NCI-H226 (cell line): ENCODE measurements around the gene NLRP7.
"Not testable (repeated sequence)": the region's sequence is repeated elsewhere in the genome, so short reads cannot be mapped to it uniquely, and the experiment has no call there.

Experiments used
- DNase-seq: peaks from one replicate; pipeline ENCODE4 v3.0.0-alpha.2; 2015

NLRP7 gene

DNA sequence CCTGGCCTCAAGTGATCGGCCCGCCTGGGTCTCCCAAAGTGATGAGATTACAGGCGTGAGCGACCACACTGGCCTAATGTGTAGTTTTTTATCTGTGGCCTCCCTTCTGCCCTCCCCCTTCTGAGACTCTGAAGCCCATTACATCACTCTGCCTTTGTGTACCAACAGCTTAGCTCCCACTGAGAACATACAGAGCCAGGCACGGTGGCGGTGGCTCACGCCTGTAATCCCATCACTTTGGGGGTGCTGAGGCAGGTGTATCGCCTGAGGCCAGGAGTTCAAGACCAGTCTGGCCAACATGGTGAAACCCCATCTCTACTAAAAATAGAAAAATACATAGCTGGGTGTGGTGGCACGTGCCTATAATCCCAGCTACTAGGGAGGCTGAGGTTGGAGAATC, 28.8 kb downstream of the NLRP7 start:
- DNase-seq: no peak

DNA sequence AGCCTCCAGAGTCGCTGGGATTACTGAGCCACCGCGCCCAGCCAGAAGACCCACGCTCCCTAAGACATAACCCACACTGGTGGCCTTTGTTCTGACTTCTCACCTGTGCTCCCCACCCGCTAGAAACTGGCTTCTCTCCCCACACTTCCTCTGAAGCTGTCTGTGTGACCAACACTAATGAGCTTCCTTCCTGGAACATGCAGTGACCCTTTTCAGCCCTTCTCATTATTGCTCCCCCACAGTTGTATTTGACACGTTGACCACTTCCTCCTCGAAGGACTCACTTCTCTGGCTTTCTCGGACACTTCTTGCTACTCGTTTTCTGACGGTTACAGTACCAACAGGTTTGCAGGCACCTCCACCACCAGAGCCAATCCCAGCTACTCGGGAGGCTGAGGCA, 30.5 kb downstream of the NLRP7 start:
- no peak for DNase-seq

DNA sequence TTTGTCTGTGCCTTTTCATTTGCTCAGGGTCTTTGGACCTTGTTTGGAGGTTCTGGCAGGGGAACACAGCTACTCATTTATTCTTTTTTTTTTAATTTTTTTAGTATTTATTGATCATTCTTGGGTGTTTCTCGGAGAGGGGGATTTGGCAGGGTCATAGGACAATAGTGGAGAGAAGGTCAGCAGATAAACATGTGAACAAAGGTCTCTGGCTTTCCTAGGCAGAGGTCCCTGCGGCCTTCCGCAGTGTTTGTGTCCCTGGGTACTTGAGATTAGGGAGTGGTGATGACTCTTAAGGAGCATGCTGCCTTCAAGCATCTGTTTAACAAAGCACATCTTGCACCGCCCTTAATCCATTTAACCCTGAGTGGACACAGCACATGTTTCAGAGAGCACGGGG, 39.4 kb downstream of the NLRP7 start:
- not testable (repeated sequence) for DNase-seq

DNA sequence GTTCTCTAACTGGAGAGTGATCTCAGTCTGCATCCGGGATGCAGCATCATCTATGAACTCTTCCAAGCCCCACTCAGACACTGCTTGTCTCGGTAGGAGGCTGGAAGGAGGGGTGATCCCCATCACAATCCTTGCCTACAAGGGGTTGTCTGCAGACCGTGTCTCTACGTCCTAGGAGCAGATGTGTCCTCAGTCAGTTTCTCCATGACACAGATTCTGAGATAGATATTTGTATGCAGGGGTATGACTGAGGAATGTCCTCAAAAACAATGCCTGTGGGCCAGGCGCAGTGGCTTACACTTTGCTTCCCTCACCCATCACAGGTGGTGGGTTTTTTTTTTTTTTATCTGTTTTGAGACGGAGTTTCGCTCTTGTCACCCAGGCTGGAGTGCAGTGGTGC, 40.5 kb downstream of the NLRP7 start:
- no peak for DNase-seq

DNA sequence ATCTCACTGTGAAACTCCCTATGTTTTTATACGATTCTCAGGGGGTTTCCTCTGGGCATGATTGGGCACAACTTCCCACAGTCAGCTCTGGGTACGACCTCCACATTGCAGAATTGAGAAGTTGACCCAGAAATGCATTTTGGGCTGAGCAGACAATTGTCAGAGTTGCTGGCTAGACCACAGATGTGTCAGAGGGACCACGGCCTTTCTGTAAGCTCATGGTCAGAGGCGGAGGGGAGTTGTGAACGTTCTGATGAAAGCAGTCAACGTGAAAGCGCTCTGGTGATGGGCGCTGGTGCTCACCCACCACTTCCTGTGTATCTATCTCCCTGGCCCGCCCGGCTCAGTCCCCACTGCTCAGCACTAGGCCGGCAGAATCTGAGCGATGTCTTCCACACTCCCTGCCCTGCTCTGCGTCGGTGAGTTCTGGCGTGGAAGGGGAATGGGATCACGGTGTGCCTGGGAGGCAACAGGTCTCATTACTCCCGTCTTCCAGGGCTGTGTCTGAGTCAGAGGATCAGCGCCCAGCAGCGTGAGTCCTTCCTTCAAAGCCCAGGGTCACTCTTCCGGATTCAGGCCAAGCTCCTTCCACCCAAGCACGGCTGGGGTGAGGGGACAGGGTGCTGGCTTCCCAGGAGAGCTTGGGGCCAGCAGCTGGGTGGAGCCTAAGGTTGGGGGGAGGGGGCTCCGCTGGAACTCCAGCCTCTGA, 41.4 kb downstream of the NLRP7 start, which contains the start of gene NCR1:
TSS of gene NCR1 (plus strand) at position 346 of the 709 bp plus-strand sequence. CDS start at position 386, 40 bp downstream.
- no peak for DNase-seq

DNA sequence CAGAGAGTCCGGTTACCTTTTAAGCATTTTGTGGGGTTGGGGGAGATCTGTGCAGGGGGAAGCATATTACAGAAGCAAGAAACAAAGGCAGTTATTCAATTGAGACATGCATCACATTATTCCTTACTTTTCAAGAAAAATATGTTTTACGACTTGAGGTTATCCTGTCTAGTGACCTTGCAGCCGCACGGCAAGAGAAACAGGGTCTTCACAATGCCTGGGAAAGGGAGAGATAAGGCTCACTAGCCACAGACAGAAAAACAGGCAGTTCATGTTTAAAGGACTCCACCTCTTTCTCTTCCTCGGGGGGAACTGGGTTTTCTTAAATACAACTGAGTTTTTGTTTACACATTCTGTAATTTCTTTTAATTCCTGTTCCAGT, 41.9 kb downstream of the NLRP7 start:
- DNase-seq: no peak

DNA sequence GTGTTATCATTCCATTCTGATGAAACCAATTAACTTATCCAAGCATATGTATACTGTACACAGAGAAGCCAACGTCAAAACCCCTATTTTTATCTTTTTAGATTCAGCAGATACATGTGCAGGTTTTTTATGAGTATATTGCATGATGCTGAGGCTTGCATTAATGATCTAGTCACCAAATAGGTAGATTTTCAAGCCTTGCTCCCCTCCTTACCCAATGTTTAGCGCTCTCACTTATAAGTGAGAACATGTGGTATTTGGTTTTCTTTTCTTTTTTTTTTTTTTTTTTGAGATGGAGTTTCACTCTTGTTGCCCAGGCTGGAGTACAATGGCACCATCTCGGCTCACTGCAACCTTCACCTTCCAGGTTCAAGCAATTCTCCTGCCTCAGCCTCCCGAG, 43.1 kb downstream of the NLRP7 start:
- not testable (repeated sequence) for DNase-seq

DNA sequence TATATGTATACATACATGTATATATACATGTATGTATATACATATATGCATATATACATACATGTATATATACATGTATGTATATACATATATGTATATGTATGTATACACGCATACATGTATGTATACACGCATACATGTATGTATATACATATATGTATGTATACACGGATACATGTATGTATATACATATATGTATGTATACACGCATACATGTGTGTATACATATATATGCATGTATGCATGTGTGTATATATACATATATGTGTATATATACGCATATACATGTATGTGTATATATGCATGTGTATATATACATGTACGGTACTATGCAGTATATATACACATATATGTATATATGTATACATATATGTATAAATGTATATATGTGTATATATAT, 44.0 kb downstream of the NLRP7 start:
- DNase-seq: no peak

DNA sequence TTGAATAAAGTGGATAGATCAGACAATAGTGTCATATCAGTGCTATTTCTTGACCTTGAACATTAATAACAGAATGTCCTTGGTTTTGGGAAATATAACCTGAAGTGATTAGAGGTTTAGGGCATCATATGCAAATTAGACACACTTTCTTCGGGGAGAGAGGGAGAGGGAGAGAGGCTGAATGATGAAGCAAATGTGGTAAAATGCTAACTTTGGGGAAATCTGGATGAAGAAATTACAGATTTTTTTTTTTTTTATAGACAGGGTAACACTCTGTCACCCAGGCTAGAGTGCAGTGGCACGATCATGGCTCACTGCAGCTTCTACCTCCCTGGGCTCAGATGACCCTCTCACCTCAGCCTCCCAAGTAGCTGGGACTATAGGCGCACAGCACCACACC, 45.3 kb downstream of the NLRP7 start:
- no peak for DNase-seq

DNA sequence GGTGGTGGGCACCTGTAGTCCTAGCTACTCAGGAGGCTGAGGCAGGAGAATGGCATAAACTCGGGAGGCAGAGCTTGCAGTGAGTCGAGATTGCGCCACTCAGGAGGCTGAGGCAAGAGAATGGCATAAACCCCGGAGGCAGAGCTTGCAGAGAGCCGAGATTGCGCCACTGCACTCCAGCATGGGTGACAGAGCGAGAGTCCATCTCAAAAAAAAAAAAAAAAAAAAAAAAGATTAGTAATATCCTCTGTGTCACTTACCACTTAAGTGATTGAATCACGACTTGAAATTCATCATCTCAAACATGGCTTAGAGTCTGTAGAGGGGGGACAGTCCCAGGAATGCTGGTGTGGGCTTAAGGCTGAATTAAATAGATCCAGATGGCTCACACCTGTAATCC, 46.2 kb downstream of the NLRP7 start:
- peak; percentile 42 for DNase-seq

DNA sequence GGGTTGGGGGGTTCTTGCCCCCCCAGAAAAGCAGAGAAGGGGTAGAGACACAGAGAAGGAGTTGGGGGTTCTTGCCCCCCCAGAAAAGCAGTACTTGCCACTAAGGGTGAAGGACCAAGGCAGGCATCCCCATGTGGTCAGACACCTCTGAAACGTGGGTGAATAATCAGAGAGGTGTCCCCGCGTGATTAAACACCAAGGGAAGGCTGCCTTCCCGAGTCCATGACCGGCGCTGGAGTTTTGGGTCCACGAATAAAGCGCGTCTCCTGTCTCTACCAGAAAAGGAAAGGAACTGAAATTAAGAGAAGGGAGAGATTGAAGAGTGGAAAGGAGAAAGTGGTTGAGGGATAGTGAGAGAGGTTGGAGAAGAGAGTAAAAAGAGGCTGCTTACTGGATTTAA, 47.7 kb downstream of the NLRP7 start:
- not testable (repeated sequence) for DNase-seq

DNA sequence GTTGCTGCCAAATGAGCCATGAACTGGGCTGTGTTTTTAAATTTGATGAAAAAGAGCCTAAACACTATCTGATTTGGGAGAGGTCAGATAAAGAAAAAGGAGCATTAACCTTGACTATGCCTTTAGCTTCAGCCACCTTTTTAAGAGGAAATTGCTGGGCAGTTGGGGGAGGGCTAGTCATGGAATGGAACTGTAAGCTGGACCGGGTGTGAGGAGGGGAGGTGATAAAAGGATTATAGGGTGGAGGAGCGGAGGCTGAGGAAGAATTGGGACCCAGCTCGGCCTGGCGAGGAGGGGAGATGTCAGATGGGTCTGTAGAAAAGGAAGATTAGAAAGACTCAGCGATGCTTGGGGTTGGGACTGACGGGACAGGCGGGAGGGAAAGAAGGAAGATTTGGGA, 48.6 kb downstream of the NLRP7 start:
- DNase-seq: not testable (repeated sequence)

DNA sequence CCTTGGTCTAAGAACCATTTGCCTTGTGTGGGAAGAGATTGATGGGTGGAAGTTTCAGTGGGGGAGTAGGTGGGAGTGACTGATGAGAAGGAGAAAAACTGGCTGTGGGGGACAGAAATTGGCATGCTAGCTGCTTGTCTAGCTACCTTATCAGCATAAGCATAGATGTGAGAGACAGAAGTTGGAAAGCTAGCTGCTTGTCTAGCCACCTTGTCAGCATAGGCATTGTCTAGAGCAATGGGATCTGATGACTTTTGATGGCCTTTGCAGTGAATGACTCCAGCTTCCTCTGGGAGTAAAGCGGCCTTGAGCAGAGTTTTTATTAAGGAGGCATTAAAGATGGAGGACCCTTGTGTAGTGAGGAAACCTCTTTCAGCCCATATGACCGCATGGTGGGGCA, 51.3 kb downstream of the NLRP7 start:
- no peak for DNase-seq

DNA sequence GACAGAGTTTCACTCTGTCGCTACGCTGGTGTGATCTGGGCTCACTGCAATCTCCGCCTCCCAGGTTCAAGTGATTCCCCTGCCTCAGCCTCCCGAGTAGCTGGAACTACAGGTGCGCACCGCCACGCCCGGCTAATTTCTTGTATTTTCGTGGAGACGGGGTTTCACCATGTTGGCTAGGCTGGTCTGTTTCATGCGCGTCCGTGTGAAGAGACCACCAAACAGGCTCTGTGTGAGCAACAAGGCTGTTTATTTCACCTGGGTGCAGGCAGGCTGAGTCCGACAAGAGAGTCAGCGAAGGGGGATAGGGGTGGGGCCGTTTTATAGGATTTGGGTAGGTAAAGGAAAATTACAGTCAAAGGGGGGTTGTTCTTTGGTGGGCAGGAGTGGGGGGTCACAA, 53.2 kb downstream of the NLRP7 start:
- DNase-seq: not testable (repeated sequence)

DNA sequence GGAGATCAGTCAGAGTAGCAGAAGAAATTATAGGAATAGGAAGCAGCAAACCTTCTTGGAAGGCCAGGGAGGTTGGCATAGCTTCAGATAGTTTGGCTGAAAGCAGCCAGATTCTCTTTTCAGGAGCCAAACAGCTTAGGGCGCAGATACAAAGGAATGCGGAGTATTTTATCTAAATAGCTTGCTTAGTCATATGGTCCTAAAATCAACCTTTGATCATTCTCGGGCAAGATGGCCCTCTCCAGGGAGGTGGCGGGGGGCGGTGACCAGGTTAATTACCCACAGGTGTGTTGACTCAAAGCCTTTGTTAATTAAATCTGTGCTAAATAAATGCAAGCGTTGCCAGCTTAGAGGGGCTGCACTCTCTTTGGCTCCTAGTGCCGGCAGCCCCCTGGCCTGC, 53.9 kb downstream of the NLRP7 start:
- DNase-seq: peak; percentile 72

DNA sequence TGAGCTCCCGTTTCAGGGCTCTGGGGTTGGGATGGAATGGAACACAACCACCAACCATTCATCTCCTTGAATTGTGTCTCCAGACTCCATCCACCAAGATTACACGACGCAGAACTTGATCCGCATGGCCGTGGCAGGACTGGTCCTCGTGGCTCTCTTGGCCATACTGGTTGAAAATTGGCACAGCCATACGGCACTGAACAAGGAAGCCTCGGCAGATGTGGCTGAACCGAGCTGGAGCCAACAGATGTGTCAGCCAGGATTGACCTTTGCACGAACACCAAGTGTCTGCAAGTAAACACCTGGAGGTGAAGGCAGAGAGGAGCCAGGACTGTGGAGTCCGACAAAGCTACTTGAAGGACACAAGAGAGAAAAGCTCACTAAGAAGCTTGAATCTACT, 57.8 kb downstream of the NLRP7 start:
- no peak for DNase-seq

DNA sequence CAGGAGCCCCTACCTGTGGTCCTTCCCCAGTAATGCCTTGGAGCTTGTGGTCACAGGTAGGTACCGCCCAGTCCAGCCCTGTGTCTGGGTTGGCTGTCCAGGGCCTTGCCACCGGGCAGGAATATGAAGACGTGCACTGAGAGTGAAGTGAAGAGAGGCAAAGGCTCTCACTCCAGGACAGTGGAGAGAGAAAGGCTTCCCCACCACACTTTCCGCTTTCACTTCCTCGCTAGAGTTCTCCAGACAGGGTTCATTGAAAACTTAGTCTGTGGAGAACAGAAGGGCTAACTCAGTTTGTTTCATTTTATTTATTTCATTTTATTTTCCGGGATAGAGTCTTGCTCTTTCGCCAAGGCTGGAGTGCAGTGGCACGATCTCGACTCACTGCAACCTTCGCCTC, 59.1 kb downstream of the NLRP7 start:
- no peak for DNase-seq

DNA sequence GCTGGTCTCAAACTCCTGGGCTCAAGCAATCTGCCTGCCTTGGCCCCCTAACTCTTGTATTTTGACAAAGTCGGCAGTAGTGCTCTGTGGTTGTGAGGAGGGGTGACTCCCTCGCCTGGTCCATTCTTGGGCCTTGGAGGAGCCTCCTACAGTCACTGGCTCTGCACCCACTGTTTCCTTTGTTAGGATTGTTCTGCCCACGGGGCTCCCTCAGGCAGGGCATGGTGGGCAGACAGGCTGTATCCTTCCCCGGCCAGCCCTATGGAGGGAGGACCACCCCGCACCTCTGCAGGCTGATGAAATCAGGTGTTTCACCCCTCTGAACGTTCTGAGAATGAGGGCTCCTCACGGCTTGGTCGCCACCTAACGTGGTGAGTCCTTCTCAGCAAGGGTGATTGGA, 64.1 kb downstream of the NLRP7 start:
- DNase-seq: no peak

DNA sequence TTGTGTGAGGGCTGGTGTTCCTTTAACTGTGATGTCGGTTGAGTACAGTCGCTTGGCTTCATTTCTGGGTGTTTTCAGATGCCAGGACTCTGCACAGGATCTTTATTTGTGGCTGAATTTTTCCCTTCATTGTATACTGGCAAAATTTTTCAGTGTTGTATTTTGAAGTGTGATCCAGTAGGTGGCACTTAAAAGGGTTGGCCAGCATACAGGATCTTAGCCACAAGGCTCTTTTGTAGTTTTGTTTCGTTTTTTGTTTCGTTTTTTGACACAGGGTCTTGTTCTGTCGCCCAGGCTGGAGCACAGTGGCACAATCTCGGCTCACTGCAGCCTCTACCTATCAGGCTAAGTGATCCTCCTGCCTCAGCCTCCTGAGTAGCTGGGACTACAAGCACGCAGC, 64.6 kb downstream of the NLRP7 start:
- DNase-seq: no peak

DNA sequence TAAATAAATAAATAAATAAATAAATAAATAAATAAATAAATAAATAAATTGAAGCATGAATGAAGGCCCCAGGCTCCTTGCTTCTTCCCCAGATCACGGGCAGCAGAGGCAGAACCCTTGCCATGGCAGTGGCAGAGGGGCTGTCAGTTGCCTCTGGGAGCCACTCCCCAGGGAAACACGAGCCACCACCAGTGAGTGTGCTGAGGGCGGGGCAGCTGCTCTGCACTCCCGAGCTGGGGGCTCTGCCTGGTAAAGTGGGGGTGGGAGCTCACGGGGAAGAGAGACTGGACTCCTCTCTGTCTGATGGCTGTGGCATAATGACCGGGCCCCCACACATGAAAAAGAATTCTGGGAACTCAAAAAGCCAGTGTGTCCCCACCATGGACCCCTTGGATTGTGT, 65.4 kb downstream of the NLRP7 start:
- DNase-seq: no peak

DNA sequence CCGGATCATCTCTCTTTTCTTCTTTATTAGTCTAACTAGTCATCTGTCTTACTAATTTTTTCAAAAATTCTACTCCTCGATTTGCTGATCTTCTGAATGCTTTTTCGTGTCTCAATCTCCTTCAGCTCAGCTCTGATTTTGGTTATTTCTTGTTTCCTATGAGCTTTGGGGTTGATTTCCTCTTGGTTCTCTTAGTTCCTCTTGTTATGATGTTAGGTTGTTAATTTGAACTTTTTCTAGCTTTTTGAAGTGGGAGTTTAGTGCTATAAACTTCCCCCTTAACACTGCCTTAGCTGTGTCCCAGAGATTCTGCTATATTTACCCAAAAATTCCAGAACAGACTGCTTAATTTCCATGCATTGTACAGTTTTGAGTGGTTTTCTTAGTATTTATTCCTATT, 69.9 kb downstream of the NLRP7 start:
- DNase-seq: no peak

DNA sequence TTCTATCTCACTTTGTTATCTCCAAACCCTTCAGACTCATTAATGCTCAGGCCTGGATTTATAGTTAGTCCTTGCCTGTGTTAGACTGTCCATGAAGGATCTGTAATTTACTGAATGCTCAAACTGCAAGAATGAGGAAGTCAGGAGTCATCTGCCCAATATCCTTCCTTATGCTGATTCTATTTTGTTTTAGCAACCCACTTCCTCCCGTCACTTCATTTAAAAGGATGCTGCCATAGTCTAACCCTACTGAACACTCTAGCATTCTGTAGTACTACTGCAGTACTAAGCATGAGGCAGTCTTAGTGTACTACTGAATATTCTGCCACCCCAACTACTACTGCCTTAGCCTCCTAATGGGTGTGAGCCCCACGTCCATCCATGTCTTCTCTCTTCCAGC, 71.8 kb downstream of the NLRP7 start:
- no peak for DNase-seq

DNA sequence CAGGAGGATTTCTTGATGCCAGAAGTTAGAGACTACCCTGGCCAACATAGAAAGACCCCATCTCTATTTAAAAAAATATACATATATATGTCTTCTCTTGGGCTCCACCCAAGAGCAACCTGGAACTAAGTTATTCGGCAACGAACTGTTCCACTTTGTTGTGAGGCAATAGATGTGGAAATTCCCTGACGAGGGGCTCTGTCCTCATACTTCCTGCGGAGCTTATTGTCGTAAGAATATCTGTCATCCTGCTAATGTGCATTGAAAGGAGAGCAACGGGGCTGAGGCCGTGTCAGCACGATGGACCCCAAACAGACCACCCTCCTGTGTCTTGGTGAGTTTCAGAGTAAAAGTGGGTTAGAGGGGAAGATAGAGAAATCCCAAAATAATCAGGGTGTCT, 73.3 kb downstream of the NLRP7 start, which contains the start of gene FCAR:
TSS of gene FCAR (plus strand) at position 246 of the 400 bp plus-strand sequence. CDS start at position 301, 55 bp downstream.
- no peak for DNase-seq
